Muscle layer of duodenum (tissue), 2 donors: ENCODE results near the gene CXCL1.

Experiments
- H3K27ac ChIP-seq: one replicate; pipeline ENCODE4 v1.7.0; 2013; ENCODE audit warnings: mild to moderate bottlenecking, low read length
- H3K27me3 ChIP-seq: one replicate; pipeline ENCODE4 v1.7.0; 2013; ENCODE audit warnings: low read depth, mild to moderate bottlenecking, control low read depth, low read length
- H3K36me3 ChIP-seq, 2 donors: one replicate each; pipeline ENCODE4 v1.7.0; 2013; ENCODE audit warnings: low read length in 2 of 2, control low read depth in 1 of 2, mild to moderate bottlenecking in 1 of 2; ENCODE audit not compliant: insufficient read depth in 2 of 2, control insufficient read depth in 1 of 2
- H3K4me1 ChIP-seq, 2 donors: one replicate each; pipeline ENCODE4 v1.7.0; 2013; ENCODE audit warnings: low read length in 2 of 2, mild to moderate bottlenecking in 2 of 2, control low read depth in 1 of 2, moderate library complexity in 1 of 2; ENCODE audit not compliant: insufficient read depth in 2 of 2, control insufficient read depth in 1 of 2
- H3K4me3 ChIP-seq, 2 donors: one replicate each; pipeline ENCODE4 v1.7.0; 2013; ENCODE audit warnings: low read length in 2 of 2, low read depth in 1 of 2, mild to moderate bottlenecking in 1 of 2
- H3K9me3 ChIP-seq, 2 donors: one replicate each; pipeline ENCODE4 v1.7.0; 2013; ENCODE audit warnings: low read length in 2 of 2, control low read depth in 1 of 2, mild to moderate bottlenecking in 1 of 2; ENCODE audit not compliant: control insufficient read depth in 1 of 2
- donor health status: healthy.

CXCL1 gene

DNA sequence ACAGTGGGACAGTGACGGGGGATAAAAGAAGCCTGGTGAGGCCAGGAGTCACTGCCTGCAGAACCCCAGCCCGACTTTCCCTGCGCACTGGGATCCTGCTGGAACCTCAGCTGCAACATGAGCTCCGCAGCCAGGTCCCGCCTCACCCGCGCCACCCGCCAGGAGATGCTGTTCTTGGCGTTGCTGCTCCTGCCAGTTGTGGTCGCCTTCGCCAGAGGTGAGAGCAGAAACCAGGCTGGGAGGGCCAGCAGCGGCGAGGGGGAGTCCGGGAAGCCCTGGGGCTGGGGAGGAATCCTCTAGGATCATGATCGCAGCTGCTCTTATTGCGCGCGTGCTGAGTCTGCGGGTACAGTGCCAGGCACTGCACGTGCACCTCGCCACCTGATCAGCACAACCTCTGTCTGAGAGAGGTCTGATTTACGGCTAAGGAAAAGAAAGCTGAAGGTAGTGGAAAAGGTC lies 15.9 kb upstream of the CXCL1 start, which contains the start of gene PF4V1:
Gene PF4V1 (plus strand): TSS at position 51 of the 459 bp plus-strand sequence. CDS start 67 bp downstream, at position 118.
- Histone ChIP-seq H3K36me3 (no peaks in the 10 kb centered on the region), H3K27ac (no peak within 1 kb of the TSS)

DNA sequence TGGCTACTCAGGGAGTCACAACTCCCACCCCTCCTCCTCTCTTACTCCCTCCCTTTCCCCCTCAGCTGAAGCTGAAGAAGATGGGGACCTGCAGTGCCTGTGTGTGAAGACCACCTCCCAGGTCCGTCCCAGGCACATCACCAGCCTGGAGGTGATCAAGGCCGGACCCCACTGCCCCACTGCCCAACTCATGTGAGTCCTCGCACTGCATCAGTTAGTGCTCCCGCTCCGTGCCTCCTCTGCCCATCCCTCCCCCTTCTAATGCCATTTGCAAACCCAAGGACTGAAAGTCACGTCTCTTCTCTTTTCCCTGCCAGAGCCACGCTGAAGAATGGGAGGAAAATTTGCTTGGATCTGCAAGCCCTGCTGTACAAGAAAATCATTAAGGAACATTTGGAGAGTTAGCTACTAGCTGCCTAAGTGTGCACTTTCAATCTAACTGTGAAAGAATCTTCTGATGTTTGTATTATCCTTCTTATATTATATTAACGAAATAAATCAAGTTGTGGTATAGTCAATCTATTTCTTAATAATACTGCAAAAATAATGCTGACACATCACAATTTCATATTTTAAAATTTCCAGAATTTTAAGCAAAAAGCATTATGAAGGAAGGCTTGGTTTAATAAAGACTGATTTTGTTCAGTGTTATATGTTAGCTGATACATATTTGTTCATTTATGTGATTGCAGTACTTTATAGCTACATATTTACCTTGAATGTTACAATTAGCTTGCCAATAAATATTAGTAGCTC lies 15.3 kb upstream of the CXCL1 start:
- H3K4me1 ChIP-seq: peaks cover 0 to 5% of the 10 kb centered on the region in 2 donors
- no peaks in the 10 kb centered on the region for H3K27me3 ChIP-seq
- H3K4me3 ChIP-seq: no peak overlapping the region
- no peak overlapping the region for H3K27ac ChIP-seq
- H3K9me3 ChIP-seq: no peaks in the 10 kb centered on the region
- H3K36me3 ChIP-seq: no peaks in the 10 kb centered on the region

More for the DNA sequence above, 15.9 kb upstream of the CXCL1 start, which contains the start of gene PF4V1:
- Histone ChIP-seq H3K4me1 (peaks cover 0 to 5% of the 10 kb centered on the region in 2 donors), H3K27me3 (no peaks in the 10 kb centered on the region), H3K9me3 (no peaks in the 10 kb centered on the region), H3K4me3 (peak within 1 kb of the TSS in 1 of 2 donors; percentile 27)

DNA sequence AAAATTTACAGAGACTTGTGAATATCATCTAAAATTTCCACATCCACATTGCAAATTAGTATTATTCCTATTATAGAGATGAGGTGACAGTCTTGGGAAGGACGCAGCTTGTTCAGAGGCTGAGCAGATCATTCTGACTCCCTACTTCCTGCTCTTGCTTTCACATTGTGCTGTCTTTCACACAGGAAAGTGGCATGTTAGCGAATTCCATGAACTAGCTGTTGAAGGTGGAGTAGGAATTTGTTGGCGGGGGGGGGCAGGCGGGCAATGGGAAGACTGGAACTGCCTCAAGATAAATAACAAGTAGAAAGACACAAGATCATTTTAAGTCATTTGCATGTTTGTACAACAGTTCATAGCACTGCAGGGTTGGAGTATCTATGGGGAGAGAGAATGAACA lies 13.8 kb upstream of the CXCL1 start:
- Histone ChIP-seq H3K9me3 (no peaks in the 10 kb centered on the region), H3K4me1 (peaks cover 0 to 5% of the 10 kb centered on the region in 2 donors), H3K27me3 (no peaks in the 10 kb centered on the region), H3K27ac (no peak overlapping the region), H3K36me3 (no peaks in the 10 kb centered on the region), H3K4me3 (no peak overlapping the region)

DNA sequence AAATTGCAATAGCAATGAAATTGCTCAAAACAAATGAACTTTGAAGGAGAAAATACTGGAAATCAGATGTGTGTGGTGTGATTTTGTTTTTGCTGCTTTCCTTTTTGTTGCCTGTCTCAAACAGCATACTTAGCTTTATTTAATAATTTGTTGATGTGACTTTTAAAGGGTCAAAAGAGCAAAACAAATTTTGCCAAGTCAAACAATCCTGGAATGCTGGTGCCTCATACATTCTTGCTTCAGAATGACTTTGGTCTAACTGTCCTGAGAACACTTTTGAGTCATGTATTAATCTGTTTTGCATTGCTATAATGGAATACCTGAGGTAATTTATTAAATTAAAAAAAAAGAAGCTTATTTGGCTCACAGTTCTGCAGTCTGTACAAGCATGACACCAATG lies 12.7 kb upstream of the CXCL1 start:
- Histone ChIP-seq H3K4me1 (peaks cover 0 to 5% of the 10 kb centered on the region in 2 donors), H3K27me3 (no peaks in the 10 kb centered on the region), H3K27ac (no peak overlapping the region), H3K4me3 (no peak overlapping the region), H3K36me3 (no peaks in the 10 kb centered on the region), H3K9me3 (no peaks in the 10 kb centered on the region)

GRCh38 chr4:73859614-73860088 lies 9.5 kb upstream of the CXCL1 start:
- Histone ChIP-seq H3K4me3 (no peak overlapping the region), H3K4me1 (no peaks in the 10 kb centered on the region), H3K9me3 (no peaks in the 10 kb centered on the region), H3K27me3 (no peaks in the 10 kb centered on the region), H3K36me3 (no peaks in the 10 kb centered on the region), H3K27ac (no peak overlapping the region)

DNA sequence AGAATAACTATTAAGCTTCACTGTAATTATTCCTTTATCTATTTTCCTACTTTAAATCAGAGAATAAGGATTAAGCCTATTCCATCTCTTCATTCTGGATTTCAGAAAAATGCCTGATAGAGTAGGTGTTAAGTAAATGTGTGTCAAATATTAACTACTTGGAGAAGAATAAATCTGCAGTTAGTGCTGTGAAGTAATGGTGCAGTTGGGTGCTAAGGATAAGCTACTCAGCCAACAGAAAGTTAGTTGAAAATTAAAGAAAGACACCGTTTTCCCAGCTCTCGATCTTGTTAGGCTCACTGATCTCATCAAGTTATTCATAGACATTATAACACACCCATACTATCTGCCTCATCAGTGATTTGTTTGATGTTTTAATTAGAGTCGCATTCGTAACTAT lies 9.0 kb upstream of the CXCL1 start:
- no peaks in the 10 kb centered on the region for H3K4me1 ChIP-seq
- H3K9me3 ChIP-seq: no peaks in the 10 kb centered on the region
- no peak overlapping the region for H3K27ac ChIP-seq
- H3K27me3 ChIP-seq: no peaks in the 10 kb centered on the region
- no peaks in the 10 kb centered on the region for H3K36me3 ChIP-seq
- no peak overlapping the region for H3K4me3 ChIP-seq

- Histone ChIP-seq H3K4me3 (no peak overlapping the region), H3K4me1 (no peaks in the 10 kb centered on the region), H3K27ac (no peak overlapping the region), H3K36me3 (no peaks in the 10 kb centered on the region), H3K27me3 (no peaks in the 10 kb centered on the region), H3K9me3 (no peaks in the 10 kb centered on the region)
Measured at GRCh38 chr4:73860917-73861316, 8.3 kb upstream of the CXCL1 start.

GRCh38 chr4:73862322-73862721 lies 6.9 kb upstream of the CXCL1 start:
- Histone ChIP-seq H3K4me3 (no peak overlapping the region), H3K36me3 (no peaks in the 10 kb centered on the region), H3K27ac (no peak overlapping the region), H3K27me3 (no peaks in the 10 kb centered on the region), H3K4me1 (no peaks in the 10 kb centered on the region), H3K9me3 (no peaks in the 10 kb centered on the region)

- Histone ChIP-seq H3K27ac (no peak overlapping the region), H3K9me3 (no peaks in the 10 kb centered on the region), H3K4me3 (no peak overlapping the region), H3K36me3 (no peaks in the 10 kb centered on the region), H3K27me3 (peaks cover 11% of the 10 kb centered on the region), H3K4me1 (no peaks in the 10 kb centered on the region)
Measured at GRCh38 chr4:73864365-73864764, 4.8 kb upstream of the CXCL1 start.

DNA sequence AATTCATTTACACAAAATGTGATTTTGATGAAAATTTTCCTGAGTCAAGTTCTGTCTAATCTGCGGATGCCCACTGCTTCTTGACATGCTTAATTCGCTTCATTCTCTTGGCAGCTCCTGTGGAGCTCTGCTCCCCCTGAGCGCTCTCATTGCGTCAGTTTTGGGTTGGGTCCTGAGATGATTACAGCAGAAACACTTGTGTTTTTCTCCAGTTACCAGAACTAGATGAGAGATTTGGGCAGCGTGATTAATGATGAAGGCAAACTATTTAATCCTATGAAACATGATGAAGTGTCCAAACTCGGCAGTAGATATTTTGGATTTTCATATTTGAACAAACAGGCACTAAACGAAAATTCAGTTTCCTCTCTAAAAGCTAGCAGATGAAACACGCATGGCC lies 4.2 kb upstream of the CXCL1 start:
- Histone ChIP-seq H3K27me3 (peaks cover 11% of the 10 kb centered on the region), H3K27ac (no peak overlapping the region), H3K9me3 (no peaks in the 10 kb centered on the region), H3K4me3 (no peak overlapping the region), H3K4me1 (no peaks in the 10 kb centered on the region), H3K36me3 (no peaks in the 10 kb centered on the region)

DNA sequence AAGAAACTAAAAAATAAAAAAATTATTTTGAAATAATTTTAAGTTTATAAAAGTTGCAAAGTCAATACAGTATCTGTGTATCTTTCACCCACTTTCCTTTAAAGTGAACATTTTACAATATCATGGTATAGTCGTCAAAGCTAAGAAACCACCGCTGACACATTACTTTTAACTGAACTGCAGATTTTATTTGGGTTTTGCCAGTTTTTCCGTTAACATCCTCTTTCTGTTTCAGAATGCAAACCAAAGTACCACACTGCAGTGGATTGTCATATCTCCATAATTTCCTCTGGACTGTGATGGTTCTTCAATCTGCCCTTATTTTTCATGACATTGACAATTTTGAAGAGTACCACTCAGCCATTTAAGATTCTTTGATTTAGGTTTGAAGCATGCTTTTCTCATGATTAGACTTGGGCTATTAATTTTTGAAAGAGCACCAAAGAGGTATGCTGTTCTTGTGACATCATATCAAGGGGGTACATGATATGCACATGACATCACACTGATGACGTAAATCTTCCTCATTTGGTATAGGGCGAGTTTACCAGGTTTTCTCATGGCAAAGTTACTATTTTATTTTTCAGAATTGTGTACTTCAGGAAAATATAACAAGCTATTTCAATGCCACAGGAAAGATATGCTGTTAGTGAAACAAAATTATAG lies 3.6 kb upstream of the CXCL1 start:
- Histone ChIP-seq H3K4me1 (no peaks in the 10 kb centered on the region), H3K36me3 (no peaks in the 10 kb centered on the region), H3K27ac (no peak overlapping the region), H3K27me3 (peaks cover 11% of the 10 kb centered on the region), H3K9me3 (no peaks in the 10 kb centered on the region), H3K4me3 (no peak overlapping the region)
